DND-41 (cell line): ENCODE results near the gene MAST4.

Experiments used
- CTCF ChIP-seq: IDR thresholded peaks from 2 replicates; pipeline ENCODE4 v1.5.1; 2012; ENCODE audit warnings: borderline replicate concordance, low read length, moderate library complexity, mild to moderate bottlenecking; ENCODE audit not compliant: poor library complexity, severe bottlenecking; ENCODE audit errors: extremely low read depth
- EZH2 ChIP-seq: IDR thresholded peaks from 3 replicates; pipeline ENCODE4 v1.6.1; 2012; ENCODE audit warnings: borderline replicate concordance, low read depth, mild to moderate bottlenecking, moderate library complexity, low read length, inconsistent platforms; ENCODE audit not compliant: severe bottlenecking

GRCh38 chr5:67038817-67039603 is 442.8 kb downstream of the MAST4 start:
- TF ChIP-seq CTCF = no peak
- TF ChIP-seq EZH2 = no peak
